ENCODE data around the gene AKAP10. TPM values are rescaled to one million over a fixed set of nuclear protein-coding genes. Genes with fewer than 3 reads are reported as not detected.
A peak's percentile ranks its signal among the peaks of the same experiment; 100 is the strongest.

The AKAP10 gene
- total RNA-seq, 3 donors from 2014 or later (not counting 1 experiment from before 2014, with no cell fraction given), result 46.2 to 60.9 (median 48.6) TPM

GRCh38 chr17:19940722-19941464, 36.7 kb downstream of the AKAP10 start:
- peaks cover 63% of the 10 kb centered on the region for H3K36me3 ChIP-seq (ENCODE audit: control insufficient read depth, insufficient read depth, low read length)
- Mint-ChIP-seq H3K9me3 (no peaks in the 10 kb centered on the region), H3K4me3 (no peak overlapping the region), H3K27me3 (ENCODE audit: low read depth in 2 of 2) (no peaks in the 10 kb centered on the region), H3K27ac (peak overlapping the region; percentile 21 to 45), H3K36me3 (peaks cover 19% of the 10 kb centered on the region), H3K4me1 (peaks cover 27 to 40% of the 10 kb centered on the region in 2 donors)
- intact Hi-C loops (cut with micrococcal nuclease), result no loop called here
- H3K27me3 ChIP-seq (ENCODE audit: control insufficient read depth, insufficient read depth, low read length), result no peaks in the 10 kb centered on the region
- WGBS (ENCODE audit: insufficient coverage), result 95% methylated on average over 3 of the region's 4 CpGs
- H3K4me1 ChIP-seq (ENCODE audit: control insufficient read depth, insufficient read depth, low read length), result no peaks in the 10 kb centered on the region
- no peak for DNase-seq
- H3K9me3 ChIP-seq (ENCODE audit: control insufficient read depth, insufficient read depth, low read length), result no peaks in the 10 kb centered on the region
- no peak overlapping the region for H3K27ac ChIP-seq (ENCODE audit: low read length)
- no peak for TF ChIP-seq CTCF (IDR thresholded peaks at IDR 0.05)
- no peak overlapping the region for H3K4me3 ChIP-seq (ENCODE audit: low read length)
- ATAC-seq, result no peak

GRCh38 chr17:19939993-19940721, 37.5 kb downstream of the AKAP10 start:
- DNase-seq, result no peak
- no peaks in the 10 kb centered on the region for H3K4me1 ChIP-seq (ENCODE audit: control insufficient read depth, insufficient read depth, low read length)
- Mint-ChIP-seq H3K4me3 (no peak overlapping the region), H3K27me3 (ENCODE audit: low read depth in 2 of 2) (no peaks in the 10 kb centered on the region), H3K9me3 (no peaks in the 10 kb centered on the region), H3K4me1 (peaks cover 22 to 36% of the 10 kb centered on the region in 2 donors), H3K36me3 (peaks cover 20% of the 10 kb centered on the region), H3K27ac (peak overlapping the region; percentile 21 to 45)
- no peak for TF ChIP-seq CTCF (IDR thresholded peaks at IDR 0.05)
- ATAC-seq, result no peak
- no CpG with 5 or more reads among the region's 2 CpGs for WGBS (ENCODE audit: insufficient coverage)
- no peaks in the 10 kb centered on the region for H3K9me3 ChIP-seq (ENCODE audit: control insufficient read depth, insufficient read depth, low read length)
- H3K36me3 ChIP-seq (ENCODE audit: control insufficient read depth, insufficient read depth, low read length), result peaks cover 61% of the 10 kb centered on the region
- H3K27ac ChIP-seq (ENCODE audit: low read length), result no peak overlapping the region
- no peak overlapping the region for H3K4me3 ChIP-seq (ENCODE audit: low read length)
- no peaks in the 10 kb centered on the region for H3K27me3 ChIP-seq (ENCODE audit: control insufficient read depth, insufficient read depth, low read length)
- intact Hi-C loops (cut with micrococcal nuclease), result no loop called here

GRCh38 chr17:19938736-19939135, 38.9 kb downstream of the AKAP10 start:
- Histone ChIP-seq H3K4me3 (ENCODE audit: low read length) (no peak overlapping the region), H3K9me3 (ENCODE audit: control insufficient read depth, insufficient read depth, low read length) (no peaks in the 10 kb centered on the region), H3K27me3 (ENCODE audit: control insufficient read depth, insufficient read depth, low read length) (no peaks in the 10 kb centered on the region), H3K4me1 (ENCODE audit: control insufficient read depth, insufficient read depth, low read length) (no peaks in the 10 kb centered on the region), H3K27ac (ENCODE audit: low read length) (no peak overlapping the region), H3K36me3 (ENCODE audit: control insufficient read depth, insufficient read depth, low read length) (peaks cover 61% of the 10 kb centered on the region)
- DNase-seq (no peak), ATAC-seq (no peak)
- intact Hi-C loops (cut with micrococcal nuclease), result no loop called here
- Mint-ChIP-seq H3K4me1 (peaks cover 10 to 24% of the 10 kb centered on the region in 2 donors), H3K36me3 (peaks cover 20% of the 10 kb centered on the region), H3K27ac (peak overlapping the region in 1 of 2 donors; percentile 58), H3K27me3 (ENCODE audit: low read depth in 2 of 2) (no peaks in the 10 kb centered on the region), H3K4me3 (no peak overlapping the region), H3K9me3 (no peaks in the 10 kb centered on the region)
- WGBS (ENCODE audit: insufficient coverage), result 97% methylated on average over 10 of the region's 10 CpGs
- TF ChIP-seq CTCF (IDR thresholded peaks at IDR 0.05), result no peak
